Body of pancreas (tissue), 4 donors: ENCODE measurements around the gene SMIM36. TPM values are rescaled to one million over a fixed set of nuclear protein-coding genes. Genes with fewer than 3 reads are reported as not detected.

ENCODE experiments used
- ATAC-seq: fragments of 150-250 bp; one replicate; pipeline ENCODE4 v1.9.1; 2016
- DNase-seq, 4 donors: peaks; one replicate each; pipeline ENCODE4 v3.0.0-alpha.2; 2019
- H3K27ac ChIP-seq, 4 donors: fragments of 200-600 bp; sonication (generic); 1 replicate in 3 of 4; 2 replicates in 1 of 4; pipeline versions ENCODE4 v1.5.1 to v1.6.1; 2016 to 2019; ENCODE audit warnings: mild to moderate bottlenecking in 1 of 4, mixed read lengths in 1 of 4, moderate library complexity in 1 of 4
- H3K27me3 ChIP-seq, 2 donors: fragments of 200-600 bp; sonication (generic); one replicate each; pipeline ENCODE4 v1.6.0; 2016; ENCODE audit warnings: mild to moderate bottlenecking in 1 of 2
- H3K36me3 ChIP-seq, 2 donors: fragments of 200-600 bp; sonication (generic); replicated peaks in 1 of 2; 2 replicates each; pipeline ENCODE4 v1.5.1; 2016; ENCODE audit warnings: low read depth in 2 of 2; ENCODE audit not compliant: insufficient read depth in 1 of 2
- H3K4me1 ChIP-seq: fragments of 200-600 bp; sonication (generic); one replicate; pipeline ENCODE4 v1.6.0; 2016
- H3K4me3 ChIP-seq, 2 donors: fragments of 200-600 bp; sonication (generic); 1 replicate in 1 of 2; 2 replicates in 1 of 2; pipeline ENCODE4 v1.5.1; 2016 to 2019
- H3K9me3 ChIP-seq, 3 donors: fragments of 200-600 bp; sonication (generic); 1 replicate in 2 of 3; 2 replicates in 1 of 3; pipeline ENCODE4 v1.5.1; 2016
- CTCF ChIP-seq, 7 experiments: fragments of 450-650 bp in 4 of 7; fragments of 200-600 bp in 3 of 7; sonication (generic) in 3 of 7; IDR thresholded peaks; one replicate each; pipeline ENCODE4 v1.5.1; 2016 to 2019; ENCODE audit warnings: antibody characterized with exemption in 7 of 7
- POLR2A ChIP-seq, 3 donors: fragments of 450-650 bp; IDR thresholded peaks; one replicate each; pipeline ENCODE4 v1.6.1; 2016; ENCODE audit warnings: antibody characterized with exemption in 3 of 3, mild to moderate bottlenecking in 2 of 3
- WGBS, 2 donors: methylation state at CpG; one replicate each; pipeline ENCODE4 v1.1.5; 2017; 5-methylcytosine and 5-hydroxymethylcytosine counted together
- intact Hi-C: fragments of 100-400 bp; cut with DNase I; formaldehyde crosslinking; loops from one replicate; pipeline ENCODE4 v1.15.1; 2023
- total RNA-seq, 2 donors: library from RNA; depleted of rRNA; stranded (reverse); fragments of >200 nt; gene quantifications; one replicate each; pipeline ENCODE4 v1.1.0, GENCODE V29; 2016

Gene SMIM36
- total RNA-seq, 2 donors from 2014 or later = not detected

DNA sequence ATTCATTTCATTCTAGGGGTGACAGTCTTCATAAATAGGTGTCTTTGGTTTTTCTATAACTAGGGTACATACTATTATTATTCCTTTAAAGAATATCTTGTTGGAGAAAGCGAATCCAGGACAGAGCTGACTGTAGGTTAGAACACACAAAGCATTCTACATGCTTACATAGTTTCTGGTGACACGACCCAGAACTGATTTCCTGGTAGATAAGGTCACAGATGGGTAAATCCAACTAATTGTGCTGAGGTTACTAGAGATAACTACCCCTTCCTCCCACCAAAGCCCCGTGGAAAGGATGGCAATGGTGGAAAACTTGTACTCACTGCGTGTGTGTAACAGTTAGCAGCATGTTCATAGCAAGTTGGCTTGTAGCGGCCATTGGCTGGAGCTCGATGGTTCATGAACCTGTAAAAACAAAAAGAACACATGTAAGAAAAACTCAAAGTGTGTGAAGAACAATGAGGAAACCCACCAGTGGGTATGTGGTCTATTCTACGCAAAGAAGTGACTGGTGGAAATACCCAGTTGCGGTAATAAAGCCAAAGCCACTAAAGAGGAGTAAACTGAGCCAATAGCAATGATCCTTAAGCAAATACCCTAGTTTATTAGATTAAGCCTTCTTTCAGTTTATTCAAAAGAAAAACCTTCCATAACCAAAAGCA, 97.3 kb downstream of the SMIM36 start:
- Histone ChIP-seq H3K27me3 (no peaks in the 10 kb centered on the region), H3K36me3 (peaks cover 0 to 5% of the 10 kb centered on the region in 2 donors), H3K27ac (no peak overlapping the region), H3K9me3 (no peaks in the 10 kb centered on the region), H3K4me1 (no peaks in the 10 kb centered on the region), H3K4me3 (no peak overlapping the region)
- no peak for DNase-seq
- TF ChIP-seq POLR2A (IDR thresholded peaks at IDR 0.05) (no peak), CTCF (IDR thresholded peaks at IDR 0.05) (no peak)
- ATAC-seq = no peak
- WGBS, 2 donors = 87 to 92% methylated on average over 8 of the region's 8 CpGs
- intact Hi-C loops = no loop called here

DNA sequence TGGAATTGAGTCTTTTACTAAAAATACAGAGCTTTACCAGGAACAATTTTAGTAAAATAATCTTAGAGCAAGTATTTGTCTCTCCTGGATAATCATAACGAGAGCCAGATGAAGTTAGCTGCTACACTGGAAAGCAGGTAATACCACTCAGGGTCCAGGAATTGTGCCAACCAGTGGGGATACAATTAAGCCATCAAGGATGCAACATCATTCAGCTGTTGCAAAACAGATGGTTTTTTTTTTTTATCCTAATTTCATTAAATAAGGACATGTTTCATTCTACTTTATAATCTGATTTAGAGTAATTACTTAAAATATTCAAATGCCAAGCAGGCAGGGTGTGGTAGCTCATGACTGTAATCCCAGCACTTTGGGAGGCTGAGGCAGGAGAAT, 99.8 kb downstream of the SMIM36 start:
- DNase-seq = no peak
- H3K36me3 ChIP-seq = peaks cover 0 to 5% of the 10 kb centered on the region in 2 donors
- intact Hi-C loops = no loop called here
- H3K27ac ChIP-seq = no peak overlapping the region
- no peak for ATAC-seq
- no peaks in the 10 kb centered on the region for H3K27me3 ChIP-seq
- no peaks in the 10 kb centered on the region for H3K4me1 ChIP-seq
- no peaks in the 10 kb centered on the region for H3K9me3 ChIP-seq
- no peak overlapping the region for H3K4me3 ChIP-seq
- WGBS, 2 donors = 88 to 90% methylated on average over 1 of the region's 1 CpG
- TF ChIP-seq POLR2A (IDR thresholded peaks at IDR 0.05) (no peak), CTCF (IDR thresholded peaks at IDR 0.05) (no peak)

GRCh38 chr17:55410722-55411462, 100.4 kb downstream of the SMIM36 start:
- Histone ChIP-seq H3K4me3 (no peak overlapping the region), H3K4me1 (no peaks in the 10 kb centered on the region), H3K27me3 (no peaks in the 10 kb centered on the region), H3K9me3 (no peaks in the 10 kb centered on the region), H3K36me3 (peaks cover 0 to 5% of the 10 kb centered on the region in 2 donors), H3K27ac (no peak overlapping the region)
- no peak for TF ChIP-seq CTCF (IDR thresholded peaks at IDR 0.05)
- DNase-seq = no peak
- 88 to 92% methylated on average over 5 of the region's 5 CpGs for WGBS, 2 donors
- ATAC-seq = no peak
- intact Hi-C loops = no loop called here

GRCh38 chr17:55409030-55409800, 102.0 kb downstream of the SMIM36 start:
- no peak overlapping the region for H3K27ac ChIP-seq
- peaks cover 0 to 5% of the 10 kb centered on the region in 2 donors for H3K36me3 ChIP-seq
- TF ChIP-seq POLR2A (IDR thresholded peaks at IDR 0.05) = no peak
- no peak for TF ChIP-seq CTCF (IDR thresholded peaks at IDR 0.05)
- H3K9me3 ChIP-seq = no peaks in the 10 kb centered on the region
- no peaks in the 10 kb centered on the region for H3K4me1 ChIP-seq
- no peaks in the 10 kb centered on the region for H3K27me3 ChIP-seq
- intact Hi-C loops = no loop called here
- WGBS, 2 donors = 91 to 96% methylated on average over 4 of the region's 4 CpGs
- H3K4me3 ChIP-seq = no peak overlapping the region
- no peak for ATAC-seq
- no peak for DNase-seq
